Measurements from ENCODE around the gene ATXN1.

DNA sequence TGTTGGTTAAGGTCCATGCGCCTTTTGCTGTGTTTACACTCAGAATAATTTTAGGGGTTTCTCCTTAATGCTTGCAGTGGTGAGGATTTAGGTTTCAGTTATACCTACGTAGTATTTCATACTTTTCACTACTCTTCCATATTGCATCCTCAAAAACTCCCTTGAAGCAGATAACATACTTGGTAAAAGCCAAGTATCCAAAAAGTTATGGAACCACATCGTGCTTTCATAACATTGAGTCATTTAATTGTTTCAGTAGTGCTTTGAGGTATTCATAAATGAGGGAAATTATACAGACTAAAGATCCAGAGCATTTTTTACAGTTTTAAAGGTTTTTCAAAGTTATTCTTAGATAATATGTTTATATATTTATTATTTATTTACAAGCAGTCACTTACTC lies 4.0 kb upstream of the ATXN1 start:
- TF ChIP-seq, protein P1, sequence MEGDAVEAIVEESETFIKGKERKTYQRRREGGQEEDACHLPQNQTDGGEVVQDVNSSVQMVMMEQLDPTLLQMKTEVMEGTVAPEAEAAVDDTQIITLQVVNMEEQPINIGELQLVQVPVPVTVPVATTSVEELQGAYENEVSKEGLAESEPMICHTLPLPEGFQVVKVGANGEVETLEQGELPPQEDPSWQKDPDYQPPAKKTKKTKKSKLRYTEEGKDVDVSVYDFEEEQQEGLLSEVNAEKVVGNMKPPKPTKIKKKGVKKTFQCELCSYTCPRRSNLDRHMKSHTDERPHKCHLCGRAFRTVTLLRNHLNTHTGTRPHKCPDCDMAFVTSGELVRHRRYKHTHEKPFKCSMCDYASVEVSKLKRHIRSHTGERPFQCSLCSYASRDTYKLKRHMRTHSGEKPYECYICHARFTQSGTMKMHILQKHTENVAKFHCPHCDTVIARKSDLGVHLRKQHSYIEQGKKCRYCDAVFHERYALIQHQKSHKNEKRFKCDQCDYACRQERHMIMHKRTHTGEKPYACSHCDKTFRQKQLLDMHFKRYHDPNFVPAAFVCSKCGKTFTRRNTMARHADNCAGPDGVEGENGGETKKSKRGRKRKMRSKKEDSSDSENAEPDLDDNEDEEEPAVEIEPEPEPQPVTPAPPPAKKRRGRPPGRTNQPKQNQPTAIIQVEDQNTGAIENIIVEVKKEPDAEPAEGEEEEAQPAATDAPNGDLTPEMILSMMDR (IDR thresholded peaks at IDR 0.05; ENCODE audit: low read depth, low read length, poor library complexity, severe bottlenecking), result no peak
- TF ChIP-seq EZH2phosphoT487 (IDR thresholded peaks at IDR 0.05; ENCODE audit: borderline replicate concordance, low read length), result no peak
